NCI-H1048 (cell line): ENCODE measurements around the gene CEP63.

ENCODE experiments used
- DNase-seq: peaks from one replicate; lab custom pipeline; 2025; lab: John Stamatoyannopoulos, UW

CEP63 gene

GRCh38 chr3:134608771-134609435, 123.0 kb downstream of the CEP63 start:
- no peak for DNase-seq

GRCh38 chr3:134609821-134610431, 124.1 kb downstream of the CEP63 start:
- no peak for DNase-seq

GRCh38 chr3:134610432-134611385, 124.9 kb downstream of the CEP63 start:
- DNase-seq: no peak

DNA sequence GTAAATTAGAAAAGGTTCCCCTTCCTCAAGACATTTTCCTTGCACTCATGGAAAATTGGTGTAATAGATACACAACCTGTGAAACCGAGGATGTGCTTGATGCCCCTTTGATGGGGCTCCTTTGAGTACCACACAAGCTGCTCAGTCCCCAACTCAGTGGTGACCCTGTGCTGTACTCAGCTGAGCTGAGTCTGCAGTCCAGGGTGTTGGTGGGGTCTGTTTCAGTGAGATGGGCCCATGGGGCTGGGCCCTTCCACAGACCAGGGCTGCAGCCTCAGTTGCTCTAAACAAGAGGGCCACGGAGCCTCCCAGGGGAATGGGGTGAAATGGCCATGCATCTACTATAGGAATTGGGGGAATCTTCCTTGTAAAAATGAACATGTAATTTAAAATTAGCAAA, 125.7 kb downstream of the CEP63 start:
- no peak for DNase-seq

GRCh38 chr3:134613006-134613520, 127.2 kb downstream of the CEP63 start:
- no peak for DNase-seq

DNA sequence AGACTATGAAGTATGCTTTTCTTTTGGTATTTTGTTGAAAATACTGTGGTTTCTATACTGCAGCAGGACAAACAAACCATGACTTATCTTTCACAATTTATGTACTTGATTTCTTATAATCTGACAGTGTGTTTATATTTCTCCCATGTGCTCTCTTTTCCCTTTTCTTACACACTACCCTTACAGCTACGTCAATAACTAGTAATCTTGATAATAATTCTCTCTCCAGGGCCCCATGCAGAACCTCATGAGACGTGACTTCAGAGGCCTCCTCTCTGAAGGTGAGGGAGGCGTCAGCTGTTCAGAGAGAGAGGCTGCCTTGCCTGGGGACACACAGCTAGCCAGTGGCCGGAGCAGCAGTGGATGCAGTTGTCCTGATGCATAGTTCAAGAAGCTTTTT, 129.1 kb downstream of the CEP63 start:
- no peak for DNase-seq

DNA sequence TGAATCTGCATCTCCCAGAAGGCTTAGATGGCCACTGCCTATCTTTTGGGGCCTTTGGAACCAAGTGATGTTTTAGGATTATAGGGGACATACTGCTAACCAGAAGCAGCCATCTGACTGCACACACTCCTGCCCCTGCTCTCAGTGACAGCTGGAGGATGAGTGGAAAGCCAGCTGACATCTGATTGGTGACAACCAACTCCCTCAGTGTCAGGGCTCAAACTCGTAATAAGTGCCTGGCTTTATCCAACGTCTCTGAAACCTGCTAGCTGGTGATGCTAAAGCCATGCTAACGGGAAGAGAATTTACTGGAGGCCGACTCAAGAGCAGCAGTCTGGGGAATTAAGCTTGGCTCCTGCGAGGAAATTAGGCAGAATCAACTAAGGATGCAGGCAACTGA, 129.9 kb downstream of the CEP63 start:
- no peak for DNase-seq

DNA sequence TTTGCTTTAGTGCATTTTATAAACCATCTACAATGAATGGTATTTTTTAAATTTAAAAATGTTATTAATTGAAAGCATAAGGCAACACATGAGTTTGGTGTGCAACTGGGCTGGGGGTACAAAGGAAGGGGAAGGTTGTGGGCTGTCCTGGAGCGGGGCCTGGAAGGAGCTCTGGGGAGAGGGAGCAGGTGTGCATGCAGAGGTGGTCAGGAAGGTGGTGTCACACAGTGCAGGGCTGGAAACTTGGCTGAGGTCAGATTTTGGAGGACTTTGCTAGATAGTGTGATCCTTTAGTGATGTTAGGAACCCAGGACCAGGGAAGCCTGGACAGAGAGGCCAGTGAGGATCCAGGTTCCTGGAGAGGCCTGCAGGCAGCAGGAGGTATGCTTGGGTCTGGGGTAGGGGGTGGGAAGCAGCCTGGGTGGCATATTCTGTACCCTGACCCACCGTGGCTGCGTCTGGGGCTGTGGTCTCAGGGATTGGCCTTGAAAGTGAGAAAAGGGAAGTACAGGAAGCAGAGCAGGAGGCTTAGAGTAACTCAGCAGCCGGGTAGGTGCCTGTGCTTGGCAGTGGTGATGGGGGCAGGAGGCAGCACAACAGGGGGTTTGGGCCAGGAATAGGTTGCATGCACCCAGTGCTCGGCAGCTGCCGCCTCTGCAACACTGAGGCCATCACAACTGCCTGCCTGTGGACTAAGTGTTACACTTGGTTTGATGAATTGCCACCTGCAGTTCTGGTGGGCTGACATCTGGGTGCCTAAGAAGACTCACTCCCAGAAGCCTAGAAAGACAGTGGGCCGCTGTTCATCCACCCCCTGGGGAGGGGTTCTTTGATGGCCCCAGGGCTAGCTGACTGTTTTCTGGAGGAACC, 132.0 kb downstream of the CEP63 start:
- no peak for DNase-seq

- no peak for DNase-seq
These were observed 132.8 kb downstream of the CEP63 start for GRCh38 chr3:134618478-134619300.

GRCh38 chr3:134619301-134619615, 133.4 kb downstream of the CEP63 start:
- no peak for DNase-seq

- DNase-seq: no peak
These were observed 134.1 kb downstream of the CEP63 start for GRCh38 chr3:134619884-134620445.

GRCh38 chr3:134620476-134621115, 134.7 kb downstream of the CEP63 start:
- no peak for DNase-seq

GRCh38 chr3:134621854-134622253, 136.0 kb downstream of the CEP63 start:
- DNase-seq: no peak

GRCh38 chr3:134622806-134623365, 137.0 kb downstream of the CEP63 start:
- DNase-seq: no peak

- DNase-seq: no peak
These were observed 137.9 kb downstream of the CEP63 start for GRCh38 chr3:134623615-134624245.
